ENCODE data around the gene SHISA9.
"Not testable (repeated sequence)": the region's sequence is repeated elsewhere in the genome, so short reads cannot be mapped to it uniquely, and the experiment has no call there.

SHISA9 gene

DNA sequence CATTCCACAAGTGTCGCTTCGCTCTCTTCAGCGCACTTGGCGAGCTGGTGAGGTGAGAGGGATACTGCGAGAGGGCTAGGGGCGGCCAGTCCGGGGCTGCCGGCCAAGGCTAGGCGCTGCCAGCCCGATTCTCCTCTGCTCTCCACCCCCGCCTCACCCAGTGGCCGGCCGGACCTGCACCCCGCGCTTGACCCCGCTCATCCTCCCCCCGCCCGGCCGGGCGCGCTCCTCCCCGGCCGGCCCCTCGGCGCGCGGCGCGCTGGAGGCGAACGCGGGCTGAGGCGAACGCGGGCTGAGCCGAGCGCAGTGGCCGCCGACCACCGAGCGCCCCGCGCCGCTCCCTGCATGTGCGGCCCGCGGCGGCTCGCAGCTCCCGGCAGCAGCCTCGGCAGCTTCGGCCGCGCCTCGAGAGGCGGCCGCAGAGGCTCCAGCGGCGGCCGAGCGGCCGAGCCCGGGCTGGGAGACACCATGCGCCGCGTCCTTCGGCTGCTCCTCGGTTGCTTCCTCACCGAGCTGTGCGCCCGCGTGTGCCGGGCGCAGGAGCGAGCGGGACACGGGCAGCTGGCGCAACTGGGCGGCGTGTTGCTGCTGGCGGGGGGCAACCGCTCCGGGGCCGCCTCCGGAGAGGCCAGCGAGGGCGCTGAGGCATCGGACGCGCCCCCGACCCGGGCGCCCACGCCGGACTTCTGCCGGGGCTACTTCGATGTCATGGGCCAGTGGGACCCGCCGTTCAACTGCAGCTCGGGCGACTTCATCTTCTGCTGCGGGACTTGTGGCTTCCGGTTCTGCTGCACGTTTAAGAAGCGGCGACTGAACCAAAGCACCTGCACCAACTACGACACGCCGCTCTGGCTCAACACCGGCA, at the start of gene SHISA9:
TSS of gene SHISA9 (plus strand) at position 2 of the 865 bp plus-strand sequence.
- no peak for DNase-seq (ENCODE audit: low spot score)
- TF ChIP-seq, protein P1, sequence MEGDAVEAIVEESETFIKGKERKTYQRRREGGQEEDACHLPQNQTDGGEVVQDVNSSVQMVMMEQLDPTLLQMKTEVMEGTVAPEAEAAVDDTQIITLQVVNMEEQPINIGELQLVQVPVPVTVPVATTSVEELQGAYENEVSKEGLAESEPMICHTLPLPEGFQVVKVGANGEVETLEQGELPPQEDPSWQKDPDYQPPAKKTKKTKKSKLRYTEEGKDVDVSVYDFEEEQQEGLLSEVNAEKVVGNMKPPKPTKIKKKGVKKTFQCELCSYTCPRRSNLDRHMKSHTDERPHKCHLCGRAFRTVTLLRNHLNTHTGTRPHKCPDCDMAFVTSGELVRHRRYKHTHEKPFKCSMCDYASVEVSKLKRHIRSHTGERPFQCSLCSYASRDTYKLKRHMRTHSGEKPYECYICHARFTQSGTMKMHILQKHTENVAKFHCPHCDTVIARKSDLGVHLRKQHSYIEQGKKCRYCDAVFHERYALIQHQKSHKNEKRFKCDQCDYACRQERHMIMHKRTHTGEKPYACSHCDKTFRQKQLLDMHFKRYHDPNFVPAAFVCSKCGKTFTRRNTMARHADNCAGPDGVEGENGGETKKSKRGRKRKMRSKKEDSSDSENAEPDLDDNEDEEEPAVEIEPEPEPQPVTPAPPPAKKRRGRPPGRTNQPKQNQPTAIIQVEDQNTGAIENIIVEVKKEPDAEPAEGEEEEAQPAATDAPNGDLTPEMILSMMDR (IDR thresholded peaks at IDR 0.05; ENCODE audit: extremely low read depth, missing control alignments) = no peak

DNA sequence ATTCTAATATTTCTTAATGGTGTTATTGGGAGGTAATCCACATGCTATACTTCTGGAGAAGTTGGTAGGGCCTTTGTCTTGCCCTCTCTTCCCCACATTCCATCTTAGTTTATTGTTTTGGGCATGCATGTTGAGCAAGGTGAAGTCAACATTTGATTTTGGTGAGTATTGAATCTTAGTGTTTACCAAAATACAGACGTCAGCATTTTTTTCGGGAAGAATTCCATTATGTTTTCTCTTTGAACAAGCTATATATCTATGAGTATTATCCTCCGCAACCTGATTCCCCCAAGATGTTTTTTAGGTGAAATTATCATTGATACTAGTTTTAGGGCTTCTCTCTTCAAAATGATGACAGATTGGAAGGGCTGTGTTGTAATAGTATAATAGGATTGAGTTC, 47.4 kb upstream of the SHISA9 start:
- no peak for DNase-seq (ENCODE audit: low spot score)
- TF ChIP-seq, protein P1 (IDR thresholded peaks at IDR 0.05; ENCODE audit: extremely low read depth, missing control alignments) = no peak

DNA sequence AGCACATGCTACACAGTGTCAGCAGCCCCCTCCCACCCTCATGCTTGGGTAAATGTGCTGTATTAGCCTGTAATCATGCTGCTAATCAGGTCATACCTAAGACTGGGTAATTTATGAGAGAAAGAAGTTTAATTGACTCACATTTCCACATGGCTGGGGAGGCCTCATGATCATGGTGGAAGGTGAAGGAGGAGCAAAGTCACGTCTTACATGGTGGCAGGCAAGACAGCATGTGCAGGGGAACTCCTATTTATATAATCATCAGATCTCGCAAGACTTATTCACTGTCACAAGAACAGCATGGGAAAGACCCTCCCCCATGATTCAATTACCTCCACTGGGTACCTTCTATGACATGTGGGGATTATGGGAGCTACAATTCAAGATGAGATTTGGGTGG, 44.0 kb upstream of the SHISA9 start:
- DNase-seq (ENCODE audit: low spot score) = not testable (repeated sequence)

DNA sequence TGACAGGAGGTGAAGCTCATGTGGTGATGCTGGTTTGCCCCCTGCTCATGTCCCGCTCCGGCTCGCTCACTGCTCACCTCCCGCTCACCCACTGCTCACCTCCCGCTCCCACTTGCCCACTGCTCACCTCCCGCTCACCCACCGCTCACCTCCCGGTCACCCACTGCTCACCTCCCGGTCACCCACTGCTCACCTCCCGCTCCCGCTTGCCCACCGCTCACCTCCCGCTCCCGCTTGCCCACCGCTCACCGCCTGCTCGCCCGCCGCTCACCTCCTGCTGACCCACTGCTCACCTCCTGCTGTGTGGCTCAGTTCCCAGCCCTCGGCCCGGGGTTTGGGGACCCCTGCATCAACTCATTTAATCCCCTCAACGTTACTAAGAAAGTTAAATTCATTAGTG, 39.1 kb upstream of the SHISA9 start:
- no peak for DNase-seq (ENCODE audit: low spot score)
- TF ChIP-seq, protein P1 (IDR thresholded peaks at IDR 0.05; ENCODE audit: extremely low read depth, missing control alignments) = no peak

DNA sequence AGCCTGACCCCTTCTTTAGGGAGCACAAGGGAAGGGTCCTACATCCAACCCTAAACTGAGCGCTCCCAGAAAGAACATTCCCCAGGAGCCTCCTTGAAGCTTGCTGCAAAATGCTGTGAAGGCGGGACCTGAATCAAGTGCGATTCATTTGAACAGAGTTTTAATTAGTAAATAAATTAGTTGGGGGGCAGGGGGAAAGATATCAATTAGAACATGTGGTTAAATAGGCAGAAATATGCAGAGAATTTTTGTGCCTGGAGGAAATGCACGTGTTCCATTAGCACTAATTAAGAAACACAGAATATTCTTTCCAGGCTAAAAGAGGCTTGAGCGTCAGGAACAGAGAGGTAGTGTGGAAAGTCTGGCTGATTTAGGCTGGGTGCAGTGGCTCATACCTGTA, 38.5 kb upstream of the SHISA9 start:
- TF ChIP-seq, protein P1 (IDR thresholded peaks at IDR 0.05; ENCODE audit: extremely low read depth, missing control alignments) = no peak

DNA sequence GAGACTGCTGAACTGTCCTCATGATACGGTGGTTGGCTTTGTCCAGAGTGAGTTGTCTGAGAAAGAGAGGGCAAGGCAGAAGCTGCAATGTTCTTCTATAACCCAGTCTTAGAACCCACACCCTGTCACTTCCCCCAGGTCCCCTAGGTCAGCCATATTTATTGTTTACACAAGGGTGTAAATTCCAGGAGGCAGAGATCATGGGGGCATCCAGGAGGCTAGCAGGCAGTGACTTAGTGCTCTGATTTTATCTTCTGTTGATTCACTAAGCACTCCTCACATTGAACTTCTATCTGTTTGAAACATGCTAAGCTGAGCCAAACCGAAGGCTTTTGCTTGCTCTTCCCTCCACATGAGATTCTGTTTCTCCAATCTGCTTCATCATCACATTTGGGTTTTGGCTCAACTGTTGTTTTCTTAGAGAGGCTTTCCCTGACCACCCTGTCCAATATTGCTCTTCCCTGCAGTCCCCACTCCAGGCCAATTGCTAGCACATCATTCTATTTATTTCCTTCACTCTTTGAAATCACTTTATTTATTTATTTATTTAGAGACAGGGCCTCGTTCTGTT, 34.3 kb upstream of the SHISA9 start:
- DNase-seq (ENCODE audit: low spot score) = no peak
- TF ChIP-seq, protein P1 (IDR thresholded peaks at IDR 0.05; ENCODE audit: extremely low read depth, missing control alignments) = no peak

More for the DNA sequence above, 38.5 kb upstream of the SHISA9 start:
- no peak for DNase-seq (ENCODE audit: low spot score)

DNA sequence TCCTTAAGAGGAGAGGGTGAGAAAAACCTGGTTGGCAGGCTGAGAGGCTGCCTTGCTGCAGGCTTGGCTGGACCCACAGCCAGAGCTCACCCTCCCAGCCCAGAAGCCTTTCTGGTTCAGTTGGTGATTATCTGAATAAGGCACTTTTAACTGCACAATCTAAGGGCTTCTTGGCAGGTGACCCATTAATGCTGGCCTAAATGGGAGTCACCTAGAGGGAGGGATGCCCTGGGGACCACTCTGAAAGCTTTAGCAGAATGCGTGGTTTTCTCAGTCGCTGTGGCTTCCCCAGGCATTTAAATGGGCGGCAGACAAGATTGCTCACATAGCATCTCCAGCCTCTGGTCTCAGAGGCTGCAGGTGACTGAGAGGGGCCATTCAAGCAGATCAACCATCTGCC, 33.2 kb upstream of the SHISA9 start:
- DNase-seq (ENCODE audit: low spot score) = no peak
- TF ChIP-seq, protein P1 (IDR thresholded peaks at IDR 0.05; ENCODE audit: extremely low read depth, missing control alignments) = no peak

Measured in GM20000 (cell line).